Left renal cortex interstitium (tissue), 4 donors: Measurements from ENCODE around the gene RGS17. TPM values are rescaled to one million over a fixed set of nuclear protein-coding genes. Genes with fewer than 3 reads are reported as not detected.
"Not testable (repeated sequence)": the region's sequence is repeated elsewhere in the genome, so short reads cannot be mapped to it uniquely, and the experiment has no call there.

Source experiments
- DNase-seq, 4 donors: peaks; one replicate each; pipeline ENCODE4 v3.0.0-alpha.2; 2013; ENCODE audit warnings: low read depth in 4 of 4, low spot score in 2 of 4, missing footprints in 1 of 4
- polyA plus RNA-seq, 4 donors: library from polyadenylated mRNA; unstranded; fragments of 120-200 nt; gene quantifications; one replicate each; pipeline ENCODE4 v1.2.1, GENCODE V29; 2013; ENCODE audit not compliant: insufficient read length in 4 of 4

Gene RGS17
- polyA plus RNA-seq, 4 donors = 1.7 to 3.6 (median 2.7) TPM

DNA sequence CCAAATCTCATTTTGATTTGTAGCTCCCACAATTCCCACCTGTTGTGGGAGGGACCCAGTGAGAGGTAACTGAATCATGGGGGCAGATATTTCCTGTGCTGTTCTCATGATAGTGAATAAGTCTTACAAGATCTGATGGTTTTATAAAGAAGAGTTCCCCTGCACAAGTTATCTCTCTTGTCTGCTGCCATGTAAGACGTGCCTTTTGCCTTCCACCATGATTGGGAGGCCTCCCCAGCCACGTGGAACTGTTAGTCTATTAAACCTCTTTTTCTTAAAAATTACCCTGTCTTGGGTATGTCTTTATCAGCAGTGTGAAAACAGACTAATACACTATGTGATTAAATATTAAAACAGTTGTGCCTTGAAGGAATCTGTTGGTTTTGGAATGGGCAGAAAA is 131.5 kb downstream of the RGS17 start:
- not testable (repeated sequence) for DNase-seq

DNA sequence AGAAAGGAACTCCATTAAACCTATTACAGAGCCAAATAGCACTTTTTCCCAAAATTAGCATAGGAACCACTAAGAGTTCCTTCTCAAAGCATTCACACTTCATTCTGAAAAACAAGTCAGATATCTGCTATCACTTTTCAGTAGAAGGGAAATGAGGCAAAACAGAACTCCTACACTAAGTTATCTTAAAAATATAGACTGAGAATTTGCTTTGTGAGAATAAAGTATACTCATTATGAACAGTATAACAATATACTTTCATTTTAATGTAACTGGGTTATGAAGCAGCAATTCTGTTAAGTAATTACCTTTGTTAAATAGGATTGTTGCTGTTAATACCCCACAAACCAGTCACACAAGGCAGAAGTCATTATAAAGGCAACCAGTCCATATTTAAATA is 137.2 kb downstream of the RGS17 start:
- DNase-seq = no peak

DNA sequence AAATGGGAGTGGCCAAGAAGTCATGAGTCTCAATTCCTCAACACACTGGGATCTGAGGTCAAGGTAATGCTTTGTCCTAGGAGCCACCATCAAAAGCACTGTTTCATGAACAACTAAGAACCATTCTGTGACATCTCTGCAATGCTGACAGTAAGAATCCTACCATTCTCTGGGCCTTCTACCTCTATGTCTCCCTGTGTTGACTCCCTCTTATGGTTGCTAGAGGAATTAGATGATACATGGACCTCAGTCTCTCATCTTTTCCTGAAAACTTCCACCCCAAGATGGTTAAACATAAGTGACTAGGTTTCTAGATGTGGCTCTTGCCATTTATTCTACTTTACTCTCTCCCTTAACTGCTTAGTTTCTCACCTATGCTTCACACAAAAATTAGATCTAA is 137.7 kb downstream of the RGS17 start:
- DNase-seq = no peak

DNA sequence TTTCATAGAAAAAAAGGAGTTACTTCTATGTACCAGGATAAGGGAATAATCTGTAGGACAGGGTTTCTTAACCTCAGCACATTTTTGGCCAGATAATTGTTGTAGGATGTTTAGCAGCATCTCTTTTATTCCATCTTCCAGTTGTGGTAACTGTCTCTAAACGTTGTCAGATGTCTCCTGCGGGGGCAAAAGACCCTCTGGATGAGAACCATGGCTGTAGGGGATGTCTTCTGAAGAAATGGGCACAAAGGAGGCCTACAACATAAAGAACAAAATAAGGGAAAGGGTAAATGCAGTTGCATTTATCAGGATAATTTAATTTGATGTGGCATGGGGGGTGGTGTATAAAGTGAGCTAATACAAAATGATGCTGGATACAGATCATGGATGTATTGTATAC is 144.1 kb downstream of the RGS17 start:
- DNase-seq = no peak

DNA sequence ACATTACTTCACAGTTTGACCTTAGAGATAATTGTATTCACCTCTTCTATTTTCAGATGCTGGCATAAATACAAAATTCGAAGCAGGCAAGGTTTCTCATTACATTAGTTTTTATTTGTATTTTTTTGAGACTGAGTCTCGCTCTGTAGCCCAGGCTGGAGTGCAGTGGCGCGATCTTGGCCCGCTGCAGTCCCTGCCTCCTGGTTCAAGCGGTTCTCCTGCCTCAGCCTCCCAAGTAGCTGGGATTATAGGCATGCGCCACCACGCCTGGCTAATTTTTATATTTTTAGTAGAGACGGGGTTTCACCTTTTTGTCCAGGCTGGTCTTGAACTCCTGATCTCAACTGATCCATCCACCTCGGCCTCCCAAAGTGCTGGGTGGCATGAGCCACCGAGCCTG is 145.8 kb downstream of the RGS17 start:
- not testable (repeated sequence) for DNase-seq

DNA sequence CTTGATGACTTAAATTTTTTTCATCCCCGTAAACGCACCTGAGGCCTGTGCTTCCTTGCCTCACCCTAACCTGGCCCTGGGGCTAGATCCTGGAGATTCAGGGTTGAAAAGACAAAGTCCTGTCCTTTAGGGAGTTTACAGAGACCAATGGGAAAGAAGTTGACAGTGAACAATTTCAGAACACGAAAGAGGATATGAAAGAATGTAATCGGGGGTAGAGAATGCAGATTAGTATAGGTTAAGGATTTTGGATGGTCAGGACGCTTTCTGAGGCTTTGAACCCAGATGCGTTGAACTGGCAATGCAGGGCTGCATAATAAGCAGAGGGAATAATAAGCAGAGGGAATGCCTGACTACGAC is 146.6 kb downstream of the RGS17 start:
- DNase-seq = no peak

DNA sequence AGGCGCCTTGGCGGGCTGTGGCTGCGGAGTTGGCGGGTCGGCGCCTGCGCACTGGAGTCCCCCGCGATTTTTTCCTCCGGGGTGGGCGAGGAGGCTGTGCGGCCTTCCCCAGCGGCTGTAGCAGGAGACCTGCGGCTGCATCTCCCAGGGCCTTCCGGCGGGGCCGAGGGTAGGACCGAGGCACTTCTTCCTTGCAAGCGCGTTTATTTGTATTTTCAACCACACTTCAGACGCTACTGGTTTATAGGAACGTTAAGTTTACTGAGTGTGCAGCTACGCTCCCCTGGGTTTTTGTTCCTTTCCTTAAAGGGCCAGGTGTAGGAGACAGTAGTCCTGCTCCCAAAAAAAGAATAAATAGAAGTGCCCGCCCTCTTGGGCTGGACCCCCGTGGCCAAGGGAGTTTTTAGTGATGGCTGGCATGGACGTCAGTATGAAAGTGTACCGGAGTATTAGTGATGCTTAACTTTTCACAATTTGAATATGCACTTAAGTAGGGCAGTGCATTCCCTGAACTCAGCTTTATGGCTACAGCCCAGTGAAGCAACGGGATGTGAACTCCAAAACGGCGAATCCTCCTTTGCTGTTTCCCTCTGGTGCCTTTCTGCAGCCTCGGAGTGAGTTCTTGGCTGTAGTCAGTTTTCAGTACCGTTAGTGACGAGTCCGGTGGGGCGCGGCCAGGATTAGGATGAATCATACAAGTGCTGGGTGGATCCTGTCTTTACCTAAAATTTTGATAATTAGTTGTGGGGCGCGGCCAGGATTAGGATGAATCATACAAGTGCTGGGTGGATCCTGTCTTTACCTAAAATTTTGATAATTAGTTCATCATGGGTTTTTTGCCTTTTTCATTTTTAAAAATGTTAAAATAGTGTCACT is 147.2 kb downstream of the RGS17 start:
- peak in 3 of 4 donors; percentile 38 to 89 (median 86) for DNase-seq

DNA sequence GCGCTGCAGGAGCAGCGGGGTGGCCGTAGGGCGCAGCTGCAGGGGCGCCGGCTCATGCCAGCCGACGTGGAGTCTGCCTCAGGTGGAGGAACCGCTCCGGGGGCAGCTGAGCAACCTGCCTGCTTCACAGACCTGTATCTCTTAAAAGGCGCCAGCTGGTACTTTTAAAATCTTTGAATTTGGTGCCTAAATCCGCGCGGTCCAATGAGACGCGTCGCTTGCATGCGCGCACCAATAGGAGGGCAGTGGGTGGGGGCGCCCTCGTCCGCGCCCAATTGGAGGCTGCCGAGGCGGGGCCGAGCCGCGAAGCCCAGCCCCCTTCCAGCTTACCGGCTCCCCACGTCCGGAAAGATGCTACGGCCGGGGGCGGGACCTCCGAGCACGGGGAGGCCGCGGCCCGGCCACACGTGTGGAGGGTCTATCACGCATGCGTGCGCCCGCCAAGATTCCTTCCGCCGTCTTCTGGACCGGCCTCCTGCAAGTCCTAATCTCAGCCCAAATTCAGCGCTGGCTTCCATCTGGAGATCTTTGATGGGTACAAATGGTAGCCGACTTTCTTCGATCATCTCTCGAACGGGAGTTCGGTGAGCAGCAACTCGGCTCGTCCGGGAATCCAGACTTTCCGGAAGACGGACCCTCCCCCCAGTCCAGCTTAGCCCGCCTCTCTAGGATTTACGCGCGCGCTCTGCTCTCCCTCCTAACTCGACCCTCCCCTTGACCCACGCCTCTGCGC is 148.0 kb downstream of the RGS17 start, which contains the start of gene FBXO5:
FBXO5 (minus strand) TSS at position 138 of the 733 bp plus-strand sequence; CDS start at position 56, 82 bp downstream.
- peak; percentile 93 to 97 (median 96) for DNase-seq

DNA sequence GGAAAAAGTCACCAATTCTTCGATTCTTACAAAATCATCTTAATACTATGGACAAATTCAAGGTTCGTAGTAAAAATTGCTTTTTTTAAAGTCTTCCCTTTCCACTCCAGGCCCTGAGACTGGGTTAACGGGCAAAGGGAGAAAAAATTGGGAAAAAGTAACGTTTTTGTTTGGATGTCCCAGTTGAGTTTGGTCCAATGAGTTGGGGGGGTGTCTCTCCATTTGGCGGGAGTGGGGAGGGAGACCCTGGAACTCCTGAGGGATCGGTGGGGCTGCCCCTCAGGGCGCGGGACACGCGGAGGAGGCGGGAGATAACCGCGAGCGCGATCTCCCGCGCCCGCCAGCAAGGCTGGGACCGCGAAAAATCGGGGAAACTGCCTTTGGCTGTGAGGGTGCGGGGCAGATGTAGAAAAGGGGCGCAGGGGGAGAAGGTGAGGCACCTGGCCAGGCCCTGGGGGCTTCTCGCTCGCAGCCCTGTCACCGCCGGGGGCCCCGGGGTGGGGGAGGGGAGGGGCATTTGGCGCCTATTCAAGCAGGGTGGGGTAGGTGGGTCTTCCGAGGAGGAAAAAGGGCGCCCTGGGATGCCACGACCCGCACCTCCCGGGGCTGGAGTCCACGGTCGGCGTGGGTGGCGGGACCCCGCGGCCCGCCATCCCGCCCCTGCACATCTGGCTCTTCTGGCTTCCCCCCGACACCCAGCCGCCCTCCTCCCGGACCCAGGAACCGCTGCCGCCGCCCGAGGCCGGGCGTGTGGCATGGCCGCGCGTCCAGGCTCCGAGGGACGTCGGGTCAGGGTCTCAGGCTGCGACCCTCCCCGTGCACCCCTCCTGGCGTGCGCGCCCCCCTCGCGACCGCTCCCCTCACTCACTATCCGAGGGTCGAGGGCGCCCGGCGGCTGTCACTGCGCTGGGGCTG is 148.8 kb downstream of the RGS17 start:
- DNase-seq = no peak

DNA sequence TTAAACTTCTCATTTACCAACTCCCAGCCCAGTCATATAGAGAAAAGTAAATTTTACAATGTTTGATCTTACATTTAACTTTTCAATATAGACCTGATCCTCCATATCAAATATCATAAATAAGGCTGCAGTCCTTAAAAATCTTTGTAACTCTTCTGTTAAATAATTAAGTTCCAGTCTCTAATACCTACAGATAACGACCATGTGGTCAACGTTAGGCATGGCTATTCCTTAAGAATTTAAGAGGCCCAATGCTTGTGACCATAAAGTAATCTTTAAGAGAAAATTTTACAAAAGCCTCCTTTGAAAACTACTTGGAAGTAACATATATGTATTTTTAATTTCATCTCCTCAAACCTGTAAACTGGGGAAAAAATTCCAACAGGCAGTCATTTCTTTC is 149.9 kb downstream of the RGS17 start:
- no peak for DNase-seq

DNA sequence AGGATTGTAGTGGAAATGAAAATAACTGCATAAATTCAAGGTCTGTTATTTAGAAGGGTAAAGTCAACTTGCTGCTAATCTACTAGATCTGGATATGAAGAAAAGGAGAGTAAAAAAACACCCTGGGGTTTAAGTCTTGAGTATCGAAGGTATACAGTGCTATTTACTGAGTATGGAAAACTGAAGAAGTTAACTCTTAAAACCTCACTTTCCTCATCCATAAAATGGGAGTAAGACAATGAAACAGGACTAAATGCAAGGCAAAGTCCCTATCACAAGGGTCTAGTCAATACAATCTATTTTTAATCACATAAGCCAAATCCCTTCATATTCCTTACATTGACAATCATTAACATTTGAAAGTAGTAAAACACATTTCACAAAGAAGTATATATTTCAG is 150.4 kb downstream of the RGS17 start:
- DNase-seq = no peak

DNA sequence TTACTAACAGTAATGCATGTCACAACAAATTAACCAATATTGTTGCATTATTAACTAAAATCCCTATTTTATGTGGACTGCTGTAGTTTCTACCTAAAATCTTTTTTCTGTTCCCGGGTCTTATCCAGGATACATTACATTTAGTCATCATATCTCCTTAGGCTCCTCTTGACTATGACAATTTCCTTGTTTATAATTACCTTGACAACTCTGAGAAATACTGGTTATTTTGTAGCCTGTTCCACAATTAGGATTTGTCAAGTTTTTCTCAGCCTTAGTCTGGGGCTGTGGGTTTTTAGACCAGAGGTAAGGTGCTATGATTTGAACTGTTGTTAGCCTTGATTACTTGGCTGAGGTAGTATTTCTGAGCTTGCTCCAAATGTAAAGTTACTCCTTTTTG is 152.0 kb downstream of the RGS17 start:
- DNase-seq = no peak

DNA sequence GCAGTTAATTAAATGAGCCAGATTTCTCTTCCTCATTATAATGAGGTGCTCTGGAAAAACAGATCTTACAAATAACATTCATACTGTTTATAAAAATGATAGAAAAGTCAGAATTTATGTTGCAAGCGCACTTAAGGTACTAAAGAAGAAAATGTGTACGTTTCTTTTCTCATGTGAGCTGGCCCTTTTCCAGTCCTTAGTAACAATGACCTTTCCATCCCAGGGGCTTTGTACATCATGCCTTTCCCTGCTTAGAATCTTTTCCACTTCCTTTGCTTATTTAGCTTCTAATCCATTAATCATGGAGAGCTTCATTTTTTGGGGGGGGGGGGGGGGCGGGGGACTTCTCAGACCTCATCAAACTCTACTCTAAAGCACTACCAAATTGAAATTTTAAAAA is 153.0 kb downstream of the RGS17 start:
- no peak for DNase-seq

DNA sequence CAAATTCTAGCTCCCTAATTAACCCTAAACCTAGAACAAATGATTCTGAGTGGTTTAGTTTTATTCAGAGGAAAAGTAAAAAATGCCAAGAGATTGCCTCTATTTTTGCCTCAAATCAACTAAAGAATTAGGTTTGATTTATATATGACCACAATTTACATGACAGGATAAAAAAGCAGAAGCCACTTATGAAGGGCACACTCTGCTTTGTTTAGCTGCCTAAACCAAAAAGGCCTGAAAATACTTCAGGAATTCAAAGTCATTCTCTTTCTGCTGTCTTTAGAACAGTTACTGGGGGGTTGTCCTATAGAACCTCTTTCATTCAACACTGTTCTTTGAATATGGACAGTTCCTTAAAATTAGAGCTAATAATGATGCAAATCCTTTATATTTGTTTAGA is 153.5 kb downstream of the RGS17 start:
- no peak for DNase-seq

DNA sequence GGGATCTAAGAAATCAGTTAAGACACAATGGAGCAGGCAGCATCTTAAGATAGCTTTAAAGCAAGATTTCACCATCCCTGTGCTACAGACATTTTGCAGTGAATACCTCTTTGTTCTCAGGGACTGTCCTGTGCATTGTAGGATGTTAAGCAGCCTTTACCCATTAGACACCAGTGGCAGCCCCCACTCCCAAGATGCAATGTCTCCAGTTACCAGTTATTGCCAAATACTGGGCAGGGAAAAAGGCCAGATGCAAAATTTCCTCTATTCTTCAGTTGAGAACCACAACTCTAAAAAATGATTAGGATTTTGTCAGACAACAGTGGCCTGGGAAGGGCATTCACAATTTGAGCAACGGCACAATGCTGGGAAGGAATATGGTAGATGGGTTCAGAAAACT is 154.3 kb downstream of the RGS17 start:
- no peak for DNase-seq

DNA sequence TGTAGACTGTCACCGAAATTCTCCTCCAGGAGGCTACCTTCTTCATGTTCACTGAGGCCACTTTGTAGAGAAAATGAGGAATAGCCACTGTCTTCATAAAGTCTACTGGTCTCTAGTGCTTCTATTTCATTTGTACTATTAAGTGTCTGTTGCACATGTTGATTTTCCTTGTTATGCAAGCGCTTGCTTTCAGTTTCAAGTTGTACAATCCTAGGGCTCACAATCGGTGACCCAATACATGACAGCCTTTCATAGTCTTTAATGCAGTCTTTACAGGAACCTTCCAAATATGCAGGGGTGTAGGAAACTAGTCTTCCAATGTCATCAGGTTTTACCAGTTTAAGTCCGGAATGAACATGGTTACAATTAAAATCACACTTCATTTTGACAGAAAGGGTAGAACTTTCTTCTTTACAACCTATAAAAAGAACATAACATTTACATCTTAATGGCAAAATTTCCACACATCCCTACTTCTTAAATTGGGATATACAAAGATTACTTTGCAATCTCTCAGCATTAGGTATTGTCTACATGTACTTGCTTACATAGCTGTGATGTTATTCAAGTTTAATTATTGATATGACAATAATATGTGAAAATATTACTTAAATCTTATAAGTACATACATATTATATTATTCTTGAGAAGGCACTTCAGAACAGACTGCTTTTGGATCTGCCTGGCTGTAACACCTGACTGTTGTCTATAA is 155.7 kb downstream of the RGS17 start:
- DNase-seq = no peak

DNA sequence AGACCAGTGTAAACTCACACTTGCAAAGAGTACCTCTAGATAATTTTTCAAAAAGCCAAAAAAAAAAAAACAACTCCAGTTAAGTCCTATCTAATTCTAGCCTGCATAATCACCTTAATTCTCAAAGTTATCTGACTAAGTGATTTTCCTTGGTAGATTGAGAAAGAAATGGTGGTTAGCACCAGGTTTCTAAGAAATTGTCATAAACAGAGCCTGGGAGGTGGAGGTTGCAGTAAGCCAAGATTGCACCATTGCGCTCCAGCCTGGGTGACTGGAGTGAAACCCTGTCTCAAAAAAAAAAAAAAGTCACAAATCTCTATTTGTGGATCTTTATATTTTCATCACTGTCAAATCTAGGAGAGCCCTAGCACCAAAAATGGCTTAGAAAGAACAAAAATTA is 157.2 kb downstream of the RGS17 start:
- DNase-seq = no peak

DNA sequence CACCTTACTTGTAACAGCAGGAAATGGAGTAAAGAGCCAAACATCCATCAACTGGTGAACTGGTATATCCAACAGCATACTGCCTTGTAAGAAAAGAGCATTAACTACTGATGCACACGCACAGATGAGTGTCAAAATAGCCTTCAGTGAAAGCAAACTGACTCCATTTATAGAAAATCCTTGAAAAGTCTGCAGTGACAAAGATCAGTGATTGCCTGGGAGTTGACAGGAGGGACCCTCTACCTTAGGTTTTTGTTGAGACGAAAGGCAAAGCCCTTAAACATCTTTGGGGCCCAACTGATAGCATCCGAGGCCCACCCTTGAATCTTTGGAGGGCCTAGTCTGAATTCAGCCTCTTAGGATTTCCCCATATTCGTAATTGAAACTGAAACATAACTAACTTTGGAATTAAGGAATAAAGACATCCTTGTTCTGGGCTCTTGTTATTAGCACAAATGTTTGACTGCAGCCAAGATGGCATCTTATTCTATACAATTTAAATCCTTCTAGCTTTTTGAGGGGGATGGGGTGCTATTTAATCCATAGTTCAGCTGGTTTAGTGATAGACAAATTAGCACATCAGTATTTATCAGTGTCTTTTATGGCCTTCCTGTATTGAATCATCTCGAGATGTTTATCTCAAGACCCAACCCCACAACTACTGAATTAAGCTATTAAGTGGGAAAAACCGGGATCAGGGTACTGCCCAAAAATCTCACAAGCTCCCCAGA is 161.2 kb downstream of the RGS17 start:
- DNase-seq = no peak

DNA sequence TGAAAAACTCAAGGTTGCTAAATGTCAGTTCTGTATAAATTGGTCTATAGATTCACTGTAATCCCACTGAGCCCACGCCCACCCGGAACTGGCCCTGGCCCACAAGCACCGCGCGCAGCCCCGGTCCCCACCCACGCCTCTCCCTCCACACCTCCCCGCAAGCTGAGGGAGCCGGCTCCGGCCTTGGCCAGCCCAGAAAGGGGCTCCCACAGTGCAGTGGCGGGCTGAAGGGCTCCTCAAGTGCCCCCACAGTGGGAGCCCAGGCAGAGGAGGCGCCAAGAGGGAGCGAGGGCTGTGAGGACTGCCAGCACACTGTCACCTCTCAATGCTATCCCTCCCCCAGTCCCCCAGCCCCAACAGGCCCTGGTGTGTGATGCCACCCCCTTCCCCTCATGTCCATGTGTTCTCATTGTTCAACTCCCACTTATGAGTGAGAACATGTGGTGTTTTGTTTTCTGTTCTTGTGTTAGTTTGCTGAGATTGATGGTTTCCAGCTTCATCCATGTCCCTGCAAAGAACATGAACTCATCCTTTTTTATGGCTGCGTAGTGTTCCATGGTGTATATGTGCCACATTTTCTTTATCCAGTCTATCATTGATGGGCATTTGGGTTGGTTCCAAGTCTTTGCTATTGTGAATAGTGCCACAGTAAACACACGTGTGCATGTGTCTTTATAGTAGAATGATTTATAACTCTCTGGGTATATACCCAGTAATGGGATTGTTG is 164.8 kb downstream of the RGS17 start:
- not testable (repeated sequence) for DNase-seq
